ENCODE measurements around the gene EPHX1.

Gene EPHX1

DNA sequence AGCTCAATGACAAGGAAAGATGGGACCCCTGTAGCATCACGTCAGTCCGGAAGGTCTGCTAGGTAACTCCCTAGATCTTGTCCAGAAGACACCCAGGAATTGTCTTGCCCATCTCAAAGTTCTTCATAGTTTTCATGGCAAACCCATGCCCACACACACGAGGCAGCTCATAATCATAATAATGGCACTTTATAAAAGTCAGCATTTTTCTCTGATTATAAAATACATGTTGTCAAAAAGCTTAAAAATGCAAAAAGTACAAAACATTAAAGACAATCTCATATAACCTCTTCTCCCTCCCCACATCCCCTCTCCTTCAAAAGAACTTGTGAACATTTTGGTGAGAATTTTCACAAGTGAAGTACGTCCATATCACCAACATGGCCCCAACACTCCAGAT is 30.8 kb downstream of the EPHX1 start:
- no peak for DNase-seq (ENCODE audit: low read depth in 2 of 3, low spot score in 2 of 3)

DNA sequence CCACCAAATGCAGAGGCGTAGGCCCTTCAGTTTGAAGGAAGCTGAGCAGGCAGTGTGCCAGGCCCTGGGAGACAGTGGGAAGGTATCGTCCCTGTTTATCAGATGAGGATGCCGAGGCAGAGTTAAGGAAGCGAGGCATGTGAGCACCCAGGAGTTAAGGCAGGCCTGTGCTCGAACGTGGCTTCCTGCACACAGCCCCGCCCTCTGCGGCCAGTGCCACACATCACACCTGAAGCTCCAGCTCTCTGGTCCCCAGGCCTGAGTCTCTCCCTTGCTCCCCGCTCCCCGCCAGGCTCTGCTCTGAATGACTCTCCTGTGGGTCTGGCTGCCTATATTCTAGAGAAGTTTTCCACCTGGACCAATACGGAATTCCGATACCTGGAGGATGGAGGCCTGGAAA is 32.1 kb downstream of the EPHX1 start:
- no peak for DNase-seq (ENCODE audit: low read depth in 2 of 3, low spot score in 2 of 3)

DNA sequence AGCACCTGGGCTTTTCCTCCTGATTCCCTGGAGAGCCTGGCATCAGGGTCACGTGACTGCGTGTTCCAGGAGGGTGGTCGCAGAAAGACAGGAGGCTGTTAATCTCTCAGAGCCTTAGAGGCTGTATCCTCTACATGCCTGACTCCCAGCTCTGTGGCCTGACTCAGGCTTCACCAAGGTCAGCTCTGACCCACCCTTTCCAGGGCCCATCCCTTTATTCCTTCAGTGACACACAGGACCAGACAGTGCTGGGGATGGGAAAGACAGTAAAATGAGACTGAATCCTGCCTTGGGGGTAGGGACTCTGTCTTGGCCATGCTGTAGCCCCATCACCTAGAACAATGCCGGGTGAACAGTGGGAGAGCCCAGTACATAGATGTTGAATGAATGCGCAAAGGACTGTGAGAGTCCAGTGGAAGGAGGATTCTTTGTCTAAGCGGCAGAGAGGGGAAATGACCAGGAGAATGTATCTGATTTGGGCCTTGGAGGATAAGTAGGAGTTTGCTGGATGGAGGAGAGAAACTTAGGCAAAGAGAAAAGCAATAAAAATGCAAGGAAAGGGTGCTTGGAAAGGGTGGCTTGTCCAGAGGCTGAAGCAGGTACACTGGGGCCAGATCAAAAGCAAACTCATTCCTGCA is 33.0 kb downstream of the EPHX1 start:
- no peak for DNase-seq (ENCODE audit: low read depth in 2 of 3, low spot score in 2 of 3)

DNA sequence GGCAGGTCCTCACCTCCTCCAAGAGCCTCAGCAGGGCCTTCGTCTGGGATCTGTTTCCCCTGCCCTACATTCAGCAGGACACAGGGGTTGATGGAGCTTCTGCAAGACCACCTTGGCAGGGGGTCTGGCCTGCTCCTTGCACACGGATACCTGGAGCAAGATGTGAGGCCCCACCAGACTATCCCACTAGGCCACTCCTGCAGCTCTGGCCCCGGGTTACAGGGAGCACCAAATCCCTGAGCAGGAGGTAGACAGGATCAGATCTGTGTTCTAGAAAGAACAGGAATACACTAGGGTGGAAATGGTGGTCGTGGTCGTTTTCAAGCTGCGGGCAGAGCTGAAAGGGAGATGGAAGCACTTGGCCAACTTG is 33.5 kb downstream of the EPHX1 start:
- no peak for DNase-seq (ENCODE audit: low read depth in 2 of 3, low spot score in 2 of 3)

DNA sequence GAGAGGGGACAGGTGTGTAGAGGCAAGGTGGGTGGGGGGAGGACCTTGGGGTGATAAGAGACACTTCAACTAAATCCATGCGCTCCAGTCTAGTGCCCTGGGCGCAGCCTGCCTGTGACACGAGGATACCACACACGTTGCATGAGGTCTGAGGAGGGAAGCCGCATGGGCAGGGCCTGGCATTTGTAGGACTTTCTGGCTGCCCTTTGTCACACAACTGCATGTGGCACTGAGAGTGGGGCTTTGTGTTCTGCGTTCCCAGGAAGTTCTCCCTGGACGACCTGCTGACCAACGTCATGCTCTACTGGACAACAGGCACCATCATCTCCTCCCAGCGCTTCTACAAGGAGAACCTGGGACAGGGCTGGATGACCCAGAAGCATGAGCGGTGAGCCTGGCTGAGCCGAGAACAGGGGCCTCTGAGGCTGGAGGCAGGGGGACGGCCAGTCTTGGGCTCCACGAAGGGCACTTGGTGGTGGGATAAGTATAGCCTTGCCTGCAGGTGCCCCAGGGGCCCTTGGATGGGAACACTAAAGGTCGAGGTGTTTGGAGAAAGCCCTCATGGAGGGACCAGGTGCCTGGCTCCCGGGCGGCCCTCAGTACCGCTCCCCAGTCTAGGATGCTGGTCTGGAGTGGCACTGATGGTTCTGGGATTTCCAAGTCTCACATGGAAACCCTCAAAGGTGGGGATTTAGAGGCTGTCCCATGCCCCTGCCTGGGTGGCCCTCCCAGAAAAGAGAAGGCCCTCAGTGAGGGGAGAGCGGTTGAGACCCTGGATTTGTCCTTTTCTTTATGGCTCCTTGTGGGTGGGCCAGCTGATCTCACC is 34.5 kb downstream of the EPHX1 start:
- DNase-seq (ENCODE audit: low read depth in 2 of 3, low spot score in 2 of 3) = no peak

DNA sequence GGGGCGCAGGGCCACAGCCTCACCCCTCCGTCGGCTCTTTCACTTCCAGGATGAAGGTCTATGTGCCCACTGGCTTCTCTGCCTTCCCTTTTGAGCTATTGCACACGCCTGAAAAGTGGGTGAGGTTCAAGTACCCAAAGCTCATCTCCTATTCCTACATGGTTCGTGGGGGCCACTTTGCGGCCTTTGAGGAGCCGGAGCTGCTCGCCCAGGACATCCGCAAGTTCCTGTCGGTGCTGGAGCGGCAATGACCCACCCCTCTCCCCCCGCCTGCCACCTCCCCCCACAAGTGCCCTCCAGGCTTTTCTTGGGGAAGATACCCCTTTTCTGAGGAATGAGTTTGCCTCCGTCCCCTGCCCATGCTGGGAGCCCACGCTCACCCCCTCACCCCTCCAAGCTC is 35.2 kb downstream of the EPHX1 start:
- no peak for DNase-seq (ENCODE audit: low read depth in 2 of 3, low spot score in 2 of 3)

DNA sequence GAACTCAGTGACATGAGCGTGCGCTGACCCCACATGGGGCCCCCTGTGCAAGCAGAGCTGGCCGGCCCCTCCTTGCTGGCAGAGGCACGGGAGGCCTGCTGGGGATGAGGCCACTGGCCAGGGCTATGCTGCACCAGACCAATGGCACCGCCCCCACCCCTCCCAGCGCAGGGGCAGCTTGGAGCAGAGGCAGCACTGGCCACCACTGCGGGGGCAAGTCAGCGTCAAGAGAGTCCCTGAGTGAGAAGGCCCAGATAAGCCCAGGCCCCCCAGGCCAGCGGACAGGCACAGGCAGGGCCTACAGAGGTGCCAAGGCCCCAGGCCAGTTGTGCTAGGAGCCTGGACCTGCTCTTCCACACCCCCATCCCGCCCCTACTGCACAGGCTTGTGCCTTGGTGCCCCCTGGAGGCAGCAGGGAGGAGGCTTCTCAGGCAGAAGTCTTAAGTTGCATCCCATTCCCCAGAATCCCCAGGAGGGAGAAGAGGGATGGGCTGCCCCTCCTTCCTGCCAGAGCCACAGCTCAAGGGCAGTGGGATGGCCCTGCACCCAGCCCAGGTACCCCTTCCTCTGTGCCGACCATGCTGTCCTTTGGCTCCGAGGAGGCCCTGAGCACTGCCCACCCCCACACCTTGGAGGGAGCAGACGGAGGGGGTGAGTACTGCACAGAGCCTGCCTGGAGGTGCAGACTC is 35.8 kb downstream of the EPHX1 start:
- DNase-seq (ENCODE audit: low read depth in 2 of 3, low spot score in 2 of 3) = no peak

DNA sequence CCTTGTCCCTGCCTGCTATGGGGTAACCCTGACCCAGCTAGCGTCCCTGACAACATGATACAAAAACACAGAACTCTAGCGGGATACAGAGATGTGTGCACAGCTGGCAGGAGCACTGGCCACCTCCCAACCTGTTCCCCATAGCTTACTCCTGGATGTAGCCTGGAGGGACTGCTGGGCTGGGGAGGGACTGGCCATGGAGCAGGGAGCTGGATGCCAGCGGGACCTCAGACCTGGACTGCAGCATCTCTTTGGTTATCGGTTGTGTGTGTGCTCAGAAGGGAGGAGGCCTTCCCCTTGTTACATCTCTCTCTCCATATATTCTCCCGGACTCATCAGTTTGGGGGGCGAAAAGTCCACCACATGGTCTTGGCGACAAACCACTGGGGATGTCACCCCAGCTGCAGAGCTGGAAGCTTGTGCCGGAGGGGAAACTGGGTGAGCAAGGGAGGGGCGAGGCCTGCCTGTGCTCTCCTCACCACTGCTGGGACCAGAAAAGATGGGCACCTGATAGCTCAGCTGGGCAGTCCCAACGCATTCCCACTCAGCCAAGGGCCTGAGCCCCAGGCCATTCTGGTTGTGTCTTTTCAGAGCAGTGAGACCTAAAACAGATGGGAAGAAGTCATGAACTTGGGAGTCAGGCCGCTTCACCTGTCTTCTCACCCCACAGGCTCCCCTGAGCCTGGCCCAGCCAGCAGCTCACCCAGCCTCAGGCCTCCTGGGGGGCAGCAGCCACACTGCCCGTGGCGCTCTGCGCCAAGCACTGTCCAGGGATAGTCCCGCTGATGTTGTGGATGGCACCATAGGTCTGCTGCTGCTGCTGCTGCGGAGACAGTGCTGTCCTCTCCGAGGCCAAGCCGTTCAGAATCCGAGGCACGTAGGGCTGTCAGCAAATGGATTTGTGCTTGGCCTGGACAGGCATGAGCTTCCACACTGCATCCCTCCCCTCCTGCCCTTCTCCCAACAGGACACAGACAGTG is 36.7 kb downstream of the EPHX1 start:
- DNase-seq (ENCODE audit: low read depth in 2 of 3, low spot score in 2 of 3) = no peak

DNA sequence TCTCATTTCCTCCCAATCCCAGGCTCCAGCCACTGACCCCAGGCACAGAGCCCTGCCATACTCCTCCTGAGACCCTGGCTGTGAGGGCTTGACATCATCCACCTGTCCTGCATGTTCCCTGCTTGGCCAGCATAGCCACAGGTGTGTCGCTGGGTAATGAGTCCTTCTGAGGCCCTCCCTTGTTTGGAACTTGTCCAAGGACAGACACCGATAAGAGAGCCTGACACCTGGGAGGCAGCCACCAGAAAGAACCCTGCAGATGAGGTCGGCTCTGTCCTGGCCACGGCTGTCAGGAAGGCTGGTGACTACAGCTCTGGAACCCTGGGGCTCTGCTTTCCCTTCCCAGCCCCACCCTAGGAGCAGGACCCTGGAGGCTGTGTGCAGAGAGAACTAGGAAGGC is 37.7 kb downstream of the EPHX1 start:
- DNase-seq (ENCODE audit: low read depth in 2 of 3, low spot score in 2 of 3) = no peak

DNA sequence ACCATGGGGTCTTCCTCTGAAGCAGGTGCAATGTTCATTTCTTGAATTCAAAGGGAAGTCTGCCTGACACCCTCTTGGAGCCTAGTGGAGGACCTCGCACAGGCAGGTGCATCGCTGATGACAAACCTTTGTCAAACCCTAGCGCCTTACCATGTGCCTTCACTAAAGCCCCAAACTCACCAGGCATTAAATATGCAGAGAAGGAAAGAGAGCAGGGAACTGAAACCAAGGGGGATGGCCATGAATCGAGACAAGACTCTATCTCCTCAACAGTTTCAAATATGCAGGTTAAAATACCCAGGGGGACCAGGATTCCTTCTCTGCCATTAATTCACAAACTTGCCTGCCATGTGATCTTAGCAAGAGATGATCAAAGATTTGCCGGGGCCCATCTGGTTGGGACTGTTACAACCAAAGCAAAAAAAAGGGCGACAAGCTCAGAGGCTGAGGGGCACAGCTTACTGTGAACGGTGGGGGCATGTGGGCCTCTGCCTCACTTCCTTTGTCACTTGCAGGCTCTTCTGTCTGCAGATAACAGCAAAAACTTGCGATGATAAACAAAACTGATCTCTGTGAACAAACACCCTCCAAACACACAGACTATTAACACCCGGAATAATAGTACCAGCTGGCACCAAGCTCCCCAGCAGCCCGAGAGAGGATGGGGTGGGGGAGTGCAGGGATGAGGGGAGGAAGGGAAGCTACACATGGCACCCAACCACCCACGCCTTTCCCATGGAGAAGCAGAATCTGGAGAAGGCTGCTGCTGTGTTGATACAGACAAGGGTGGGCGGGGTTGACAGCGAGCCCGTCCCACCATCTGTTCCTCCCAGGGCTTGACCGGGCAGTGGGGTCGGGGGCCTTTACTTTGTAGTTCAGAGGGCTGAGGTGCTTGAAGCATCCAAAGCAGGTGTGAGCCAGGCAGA is 38.4 kb downstream of the EPHX1 start:
- no peak for DNase-seq (ENCODE audit: low read depth in 2 of 3, low spot score in 2 of 3)

DNA sequence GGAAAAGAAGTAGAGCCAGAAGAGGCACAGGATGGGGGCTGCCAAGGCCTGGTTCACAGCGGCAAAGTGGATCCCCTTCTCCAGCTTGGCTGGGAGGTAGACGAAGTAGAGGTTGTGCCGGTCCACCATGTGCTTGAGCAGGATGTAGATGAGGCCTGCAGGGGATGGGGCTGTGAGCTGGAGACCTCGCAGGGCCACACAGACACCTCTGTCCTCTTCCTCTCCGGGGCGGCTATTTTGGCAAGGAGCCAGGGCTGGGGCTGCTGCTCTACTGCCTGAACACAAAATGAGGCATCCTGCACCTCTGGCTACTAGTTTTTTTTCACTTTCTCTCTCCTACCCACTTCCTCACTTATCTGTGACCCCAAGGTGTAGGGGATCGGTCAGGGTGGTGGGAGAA is 40.0 kb downstream of the EPHX1 start:
- no peak for DNase-seq (ENCODE audit: low read depth in 2 of 3, low spot score in 2 of 3)

DNA sequence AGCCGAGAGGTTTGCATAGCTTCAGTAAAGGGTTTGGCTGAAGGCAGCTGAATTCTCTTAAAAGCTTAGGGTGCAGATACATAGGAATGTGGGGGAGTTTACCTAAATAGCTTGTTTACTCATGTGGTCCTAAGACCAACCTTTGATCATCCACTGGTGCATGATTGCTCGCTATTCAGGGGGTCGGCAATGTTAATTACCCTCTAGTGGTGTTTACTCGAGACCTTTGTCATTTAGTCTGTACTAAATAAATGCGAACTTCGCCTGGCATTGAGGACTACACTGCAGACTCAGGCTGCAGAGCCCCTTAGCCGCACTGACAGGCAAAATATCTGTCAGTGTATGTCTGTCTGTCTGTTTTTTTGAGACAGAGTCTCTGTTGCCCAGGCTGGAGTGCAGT is 40.4 kb downstream of the EPHX1 start:
- DNase-seq (ENCODE audit: low read depth in 2 of 3, low spot score in 2 of 3) = no peak

DNA sequence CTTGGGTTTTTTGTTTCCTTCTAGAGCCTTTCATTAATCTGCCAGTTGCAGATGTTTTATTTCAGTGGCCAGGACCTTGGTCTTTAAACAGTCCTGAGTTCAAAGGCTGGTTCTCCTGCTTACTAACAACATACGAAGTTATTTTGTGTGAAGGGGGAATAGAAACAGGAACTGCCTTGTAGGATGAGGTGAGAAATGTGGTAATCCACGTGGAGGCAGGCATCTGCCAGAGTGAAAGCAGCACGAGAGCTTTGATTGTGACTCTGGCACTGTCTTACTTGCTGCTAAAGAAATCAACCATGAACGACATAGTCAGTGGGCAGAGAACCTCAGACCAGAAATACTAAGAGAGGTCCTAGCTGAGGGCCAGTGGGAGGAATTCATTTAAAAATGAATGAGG is 41.9 kb downstream of the EPHX1 start:
- no peak for DNase-seq (ENCODE audit: low read depth in 2 of 3, low spot score in 2 of 3)

DNA sequence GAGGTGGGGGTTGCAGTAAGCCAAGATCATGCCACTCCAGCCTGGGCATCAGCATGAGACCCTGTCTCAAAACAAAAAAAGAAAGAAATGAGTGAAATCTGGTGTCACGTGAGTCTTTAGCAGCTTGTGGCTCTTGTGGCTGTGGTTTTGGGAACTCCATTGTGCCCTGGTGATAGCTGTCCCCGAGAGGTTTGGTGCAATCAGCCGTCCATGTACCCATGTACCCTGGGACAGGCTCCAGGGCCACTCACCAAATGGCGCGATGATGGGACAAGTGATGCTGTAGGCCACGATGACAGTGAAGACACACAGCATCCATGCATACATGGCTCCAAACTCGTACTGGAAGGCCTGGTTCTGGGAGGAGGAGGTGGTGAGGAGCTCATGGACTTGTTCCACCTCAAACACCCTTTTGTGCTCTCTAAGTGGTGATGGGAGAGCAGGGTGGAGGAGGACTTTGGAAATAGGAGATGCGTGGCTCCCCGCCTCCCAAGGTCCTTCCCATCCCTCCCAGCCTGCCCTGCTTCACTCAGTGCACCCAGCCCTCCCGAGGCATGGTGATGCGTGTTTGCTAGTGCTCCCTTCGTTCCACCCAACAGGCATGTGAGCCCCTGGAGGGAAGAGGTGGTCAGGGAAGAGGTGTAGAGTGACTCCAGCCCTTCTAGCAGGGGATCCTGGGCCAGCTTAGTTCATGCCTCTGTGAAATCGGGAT is 42.6 kb downstream of the EPHX1 start:
- no peak for DNase-seq (ENCODE audit: low read depth in 2 of 3, low spot score in 2 of 3)

DNA sequence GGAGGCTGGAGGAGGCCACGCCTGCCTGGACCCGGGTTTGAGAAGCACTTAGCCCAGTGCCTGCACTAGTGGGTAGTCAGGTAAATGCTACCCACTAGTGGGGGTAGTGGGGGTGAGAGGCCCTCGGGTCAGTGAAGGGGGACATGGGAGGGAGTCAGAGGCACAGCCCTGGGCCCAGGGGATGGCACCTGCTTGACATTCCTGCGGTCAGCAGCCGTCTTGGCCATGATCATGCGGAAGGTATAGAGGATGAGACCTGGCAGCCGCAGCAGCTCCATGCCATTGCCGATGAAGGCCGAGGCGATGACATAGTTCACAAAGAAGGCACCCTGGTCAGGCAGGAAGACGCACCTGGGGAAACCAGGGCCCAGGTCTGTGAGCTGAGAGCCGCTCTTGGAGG is 43.5 kb downstream of the EPHX1 start:
- DNase-seq (ENCODE audit: low read depth in 2 of 3, low spot score in 2 of 3) = no peak

DNA sequence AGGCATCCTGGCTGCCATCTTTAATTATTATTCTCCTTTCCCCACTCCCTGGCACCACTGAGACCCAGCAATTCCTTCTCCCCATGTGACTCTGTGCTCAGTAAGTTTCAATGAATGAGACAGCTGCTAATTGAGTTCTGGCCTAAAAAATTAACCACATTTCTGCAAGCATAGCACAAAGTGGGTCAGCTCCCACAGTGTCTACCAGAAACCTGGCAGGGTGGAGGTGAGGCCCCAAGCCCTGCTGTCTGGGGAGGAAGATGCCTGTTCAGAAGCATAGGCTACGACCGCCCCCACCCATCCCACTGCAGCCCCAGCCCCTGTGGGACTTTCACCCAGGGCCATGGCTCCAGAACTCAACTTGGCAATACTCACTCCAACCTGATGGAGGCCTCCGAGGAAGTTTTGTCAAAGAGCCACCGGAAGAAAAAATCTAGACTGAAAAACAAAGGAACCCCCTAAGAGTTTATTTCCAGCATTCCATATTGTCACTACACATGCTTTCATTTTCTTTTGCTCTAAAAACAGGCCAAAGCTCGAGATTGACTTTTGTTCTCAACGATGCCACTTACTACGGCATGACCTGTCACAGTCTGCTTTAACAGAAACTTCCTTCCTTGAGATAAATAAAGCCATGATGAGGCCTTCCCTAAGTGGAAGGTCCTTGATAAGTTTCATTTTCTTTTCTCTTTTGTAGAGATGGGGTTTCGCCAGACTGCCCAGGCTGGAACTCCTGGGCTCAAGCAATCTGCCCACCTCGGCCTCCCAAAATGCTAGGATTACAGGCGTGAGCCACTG is 45.8 kb downstream of the EPHX1 start:
- DNase-seq (ENCODE audit: low read depth in 2 of 3, low spot score in 2 of 3) = no peak

DNA sequence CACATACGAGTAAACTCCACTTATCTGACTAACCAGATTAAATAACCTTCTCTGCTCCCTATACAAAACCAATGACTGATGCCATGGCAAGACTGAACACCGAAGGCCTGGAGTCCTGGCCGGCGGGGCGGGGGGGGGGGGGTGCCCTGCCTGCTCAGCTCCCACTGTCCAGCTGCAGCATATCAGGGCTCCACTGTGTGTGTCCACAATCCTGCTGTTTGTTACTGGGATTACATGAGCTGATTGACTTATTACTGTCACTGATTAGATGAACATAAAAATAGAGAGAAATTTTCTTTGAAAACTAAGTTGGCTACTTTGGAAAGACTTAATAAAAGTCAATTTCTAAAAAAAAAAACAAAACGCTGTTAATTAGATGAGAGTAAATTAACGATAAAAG is 47.3 kb downstream of the EPHX1 start:
- no peak for DNase-seq (ENCODE audit: low read depth in 2 of 3, low spot score in 2 of 3)

DNA sequence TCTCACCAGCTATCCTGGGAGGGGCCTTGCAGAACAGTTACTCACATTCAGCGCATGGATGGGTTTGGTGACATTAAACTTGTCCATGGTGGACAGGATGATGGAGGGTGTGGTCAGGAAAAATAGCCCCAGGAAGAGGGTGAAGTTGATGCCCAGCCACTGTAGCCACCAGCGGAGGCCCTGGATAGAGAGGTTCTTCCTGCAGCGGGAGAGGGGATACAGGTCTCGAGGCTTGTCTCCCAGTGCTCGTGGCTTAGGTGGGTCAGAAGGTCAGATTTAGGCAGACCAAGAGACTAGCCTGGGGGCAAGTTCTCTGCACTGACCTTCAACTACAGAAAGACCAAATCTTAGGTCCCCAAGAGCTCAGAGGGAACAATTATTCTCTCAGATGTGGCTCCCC is 49.2 kb downstream of the EPHX1 start:
- no peak for DNase-seq (ENCODE audit: low read depth in 2 of 3, low spot score in 2 of 3)

DNA sequence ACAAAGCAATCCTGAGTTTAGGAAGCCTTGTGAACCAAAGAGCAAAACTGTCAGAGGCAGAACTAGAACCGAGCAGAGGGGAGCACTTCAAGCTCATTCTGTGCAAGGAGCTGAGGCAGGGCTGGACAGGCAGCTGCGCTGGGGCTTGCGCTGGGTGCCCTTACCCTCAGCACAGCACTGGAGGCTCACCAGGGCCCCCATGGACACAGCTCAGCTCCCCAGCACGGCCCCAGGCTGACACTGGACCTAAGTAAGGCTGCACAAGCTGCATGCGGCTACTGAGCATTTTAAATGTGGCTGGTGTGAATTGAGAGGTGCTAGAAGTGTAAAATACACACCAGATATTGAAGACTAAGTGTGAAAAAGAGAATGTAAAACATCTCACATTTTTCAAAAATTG is 50.2 kb downstream of the EPHX1 start:
- no peak for DNase-seq (ENCODE audit: low read depth in 2 of 3, low spot score in 2 of 3)
